Vagina (tissue), 2 donors: ENCODE measurements around the gene GATAD2A.
"Not testable (repeated sequence)": the region's sequence is repeated elsewhere in the genome, so short reads cannot be mapped to it uniquely, and the experiment has no call there.

Source experiments
- POLR2A ChIP-seq, 2 donors: fragments of 450-650 bp; IDR thresholded peaks; one replicate each; pipeline ENCODE4 v1.6.1; 2017; ENCODE audit warnings: antibody characterized with exemption in 2 of 2, mild to moderate bottlenecking in 2 of 2, moderate library complexity in 2 of 2
- POLR2AphosphoS5 ChIP-seq, 2 donors: sonication (generic); formaldehyde crosslinking; IDR thresholded peaks; one replicate each; pipeline ENCODE4 v1.9.0; 2017; ENCODE audit warnings: antibody characterized with exemption in 2 of 2, mild to moderate bottlenecking in 2 of 2, low read depth in 1 of 2; ENCODE audit not compliant: insufficient read depth in 1 of 2
- TF ChIP-seq, protein P1 (sequence below), 3 experiments: fragments of 450-650 bp in 2 of 3; fragments of 200-600 bp in 1 of 3; sonication (generic) in 1 of 3; IDR thresholded peaks; one replicate each; pipeline ENCODE4 v1.5.1; 2017 to 2019; ENCODE audit warnings: antibody characterized with exemption in 3 of 3, mild to moderate bottlenecking in 2 of 3, moderate library complexity in 2 of 3

DNA sequence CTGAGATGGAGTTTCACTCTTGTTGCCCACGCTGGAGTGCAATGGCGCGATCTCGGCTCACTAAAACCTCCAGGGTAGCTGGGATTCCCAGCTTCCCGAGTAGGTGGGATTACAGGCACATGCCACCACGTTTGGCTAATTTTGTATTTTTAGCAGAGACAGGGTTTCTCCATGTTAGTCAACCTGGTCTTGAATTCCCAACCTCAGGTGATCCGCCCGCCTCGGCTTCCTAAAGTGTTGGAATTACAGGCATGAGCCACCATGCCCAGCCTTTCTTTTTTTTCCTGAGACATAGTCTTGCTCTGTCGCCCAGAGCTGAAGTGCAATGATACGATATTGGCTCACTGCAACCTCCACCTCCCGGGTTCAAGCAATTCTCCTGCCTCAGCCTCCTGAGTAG lies 25.2 kb upstream of the GATAD2A start:
- TF ChIP-seq, protein P1, sequence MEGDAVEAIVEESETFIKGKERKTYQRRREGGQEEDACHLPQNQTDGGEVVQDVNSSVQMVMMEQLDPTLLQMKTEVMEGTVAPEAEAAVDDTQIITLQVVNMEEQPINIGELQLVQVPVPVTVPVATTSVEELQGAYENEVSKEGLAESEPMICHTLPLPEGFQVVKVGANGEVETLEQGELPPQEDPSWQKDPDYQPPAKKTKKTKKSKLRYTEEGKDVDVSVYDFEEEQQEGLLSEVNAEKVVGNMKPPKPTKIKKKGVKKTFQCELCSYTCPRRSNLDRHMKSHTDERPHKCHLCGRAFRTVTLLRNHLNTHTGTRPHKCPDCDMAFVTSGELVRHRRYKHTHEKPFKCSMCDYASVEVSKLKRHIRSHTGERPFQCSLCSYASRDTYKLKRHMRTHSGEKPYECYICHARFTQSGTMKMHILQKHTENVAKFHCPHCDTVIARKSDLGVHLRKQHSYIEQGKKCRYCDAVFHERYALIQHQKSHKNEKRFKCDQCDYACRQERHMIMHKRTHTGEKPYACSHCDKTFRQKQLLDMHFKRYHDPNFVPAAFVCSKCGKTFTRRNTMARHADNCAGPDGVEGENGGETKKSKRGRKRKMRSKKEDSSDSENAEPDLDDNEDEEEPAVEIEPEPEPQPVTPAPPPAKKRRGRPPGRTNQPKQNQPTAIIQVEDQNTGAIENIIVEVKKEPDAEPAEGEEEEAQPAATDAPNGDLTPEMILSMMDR (IDR thresholded peaks at IDR 0.05): not testable (repeated sequence)
- TF ChIP-seq POLR2AphosphoS5 (IDR thresholded peaks at IDR 0.05; ENCODE audit: insufficient read depth in 1 of 2, low read depth in 1 of 2); POLR2A (IDR thresholded peaks at IDR 0.05): not testable (repeated sequence)
